Esophagus (tissue), 2 donors: Measurements from ENCODE around the gene HSPA5. TPM values are rescaled to one million over a fixed set of nuclear protein-coding genes. Genes with fewer than 3 reads are reported as not detected.
"Not testable (repeated sequence)": the region's sequence is repeated elsewhere in the genome, so short reads cannot be mapped to it uniquely, and the experiment has no call there.

ENCODE experiments used
- H3K27ac ChIP-seq, 2 donors: one replicate each; pipeline ENCODE4 v1.5.1; 2013; ENCODE audit warnings: low read depth in 2 of 2, mild to moderate bottlenecking in 2 of 2, inconsistent platforms in 1 of 2, low read length in 1 of 2, moderate library complexity in 1 of 2
- H3K27me3 ChIP-seq, 2 donors: one replicate each; pipeline ENCODE4 v1.6.1; 2013; ENCODE audit warnings: low read length in 2 of 2, control low read depth in 1 of 2, mild to moderate bottlenecking in 1 of 2; ENCODE audit not compliant: insufficient read depth in 2 of 2, control insufficient read depth in 1 of 2
- H3K36me3 ChIP-seq, 2 donors: one replicate each; pipeline ENCODE4 v1.6.1; 2013; ENCODE audit warnings: low read length in 1 of 2; ENCODE audit not compliant: control insufficient read depth in 2 of 2, insufficient read depth in 2 of 2
- H3K4me1 ChIP-seq, 2 donors: one replicate each; pipeline ENCODE4 v1.6.1; 2013; ENCODE audit warnings: low read length in 1 of 2; ENCODE audit not compliant: control insufficient read depth in 2 of 2, insufficient read depth in 2 of 2
- H3K4me3 ChIP-seq, 2 donors: one replicate each; pipeline ENCODE4 v1.5.1; 2013; ENCODE audit warnings: low read length in 2 of 2, mild to moderate bottlenecking in 2 of 2, low read depth in 1 of 2, moderate library complexity in 1 of 2
- H3K9me3 ChIP-seq, 2 donors: one replicate each; pipeline ENCODE4 v1.6.1; 2013; ENCODE audit warnings: mild to moderate bottlenecking in 2 of 2, low read depth in 1 of 2, low read length in 1 of 2, moderate library complexity in 1 of 2; ENCODE audit not compliant: control insufficient read depth in 2 of 2, insufficient read depth in 1 of 2
- whole genome bisulfite sequencing, 2 donors: extraction: QIAGEN DNeasy Blood & Tissue Kit; methylation state at CpG; one replicate each; pipeline ENCODE4 v1.1.7; 2013; 5-methylcytosine and 5-hydroxymethylcytosine counted together
- polyA plus RNA-seq, 2 donors: library from polyadenylated mRNA; stranded (reverse); fragments of 200-250 nt; gene quantifications; one replicate each; pipeline ENCODE4 v1.2.3, GENCODE V29; 2013
- donor health status: healthy with polysubstance abuse.
- donor health status: Bipolar disorder and iron deficiency.

The HSPA5 gene
- polyA plus RNA-seq, 2 donors, result 63.8 to 138 TPM

DNA sequence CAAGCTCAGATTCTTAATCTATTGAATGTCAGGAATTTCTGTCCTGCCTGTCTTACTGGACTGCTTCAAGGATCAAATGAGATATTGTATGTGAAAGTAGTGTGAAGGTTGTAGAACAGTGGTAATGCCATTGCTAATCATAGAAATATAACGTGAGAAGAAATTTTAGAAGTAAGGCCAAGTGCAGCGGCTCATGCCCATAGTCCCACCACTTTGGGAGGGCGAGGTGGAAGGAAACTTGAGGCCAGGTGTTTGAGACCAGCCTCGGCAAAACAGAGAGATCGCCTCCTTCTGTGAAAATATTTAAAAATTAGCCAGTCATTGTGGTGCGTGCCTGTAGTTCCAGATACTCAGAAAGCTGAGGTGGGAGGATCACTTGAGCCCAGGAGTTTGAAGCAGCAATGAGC lies 5.1 kb upstream of the HSPA5 start:
- no peaks in the 10 kb centered on the region for H3K27me3 ChIP-seq
- H3K4me3 ChIP-seq, result no peak overlapping the region
- no peaks in the 10 kb centered on the region for H3K36me3 ChIP-seq
- 86% methylated on average over 6 of the region's 6 CpGs for WGBS, 2 donors
- no peak overlapping the region for H3K27ac ChIP-seq
- no peaks in the 10 kb centered on the region for H3K4me1 ChIP-seq
- H3K9me3 ChIP-seq, result no peaks in the 10 kb centered on the region

DNA sequence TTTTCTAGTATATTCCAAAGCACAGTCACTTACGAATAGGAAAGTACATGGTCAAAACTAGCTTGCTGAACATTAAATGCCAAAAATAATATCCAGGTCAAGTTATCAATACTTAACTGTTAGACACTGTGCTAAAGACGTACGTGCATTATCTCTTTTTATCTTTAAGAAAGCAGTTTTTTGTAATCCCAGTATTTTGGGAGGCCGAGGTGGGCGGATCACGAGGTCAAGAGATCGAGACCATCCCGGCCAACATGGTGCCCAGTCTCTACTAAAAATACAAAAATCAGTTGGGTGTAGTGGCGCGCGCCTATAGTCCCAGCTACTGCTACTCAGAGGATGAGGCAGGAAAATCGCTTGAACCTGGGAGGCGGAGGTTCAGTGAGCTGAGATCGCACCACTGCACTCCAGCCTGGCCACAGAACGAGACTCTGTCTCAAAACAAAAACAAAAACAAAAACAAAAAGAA lies 2.7 kb upstream of the HSPA5 start:
- H3K27me3 ChIP-seq, result no peaks in the 10 kb centered on the region
- WGBS, 2 donors, result 94 to 95% methylated on average over 15 of the region's 15 CpGs
- H3K36me3 ChIP-seq, result peaks cover 0 to 2% of the 10 kb centered on the region in 2 donors
- H3K4me1 ChIP-seq, result peaks cover 0 to 2% of the 10 kb centered on the region in 2 donors
- no peaks in the 10 kb centered on the region for H3K9me3 ChIP-seq
- no peak overlapping the region for H3K27ac ChIP-seq
- H3K4me3 ChIP-seq, result no peak overlapping the region

GRCh38 chr9:125241863-125242739 lies 958 bp upstream of the HSPA5 start:
- Histone ChIP-seq H3K27ac (peak overlapping the region; percentile 97 to 98), H3K9me3 (no peaks in the 10 kb centered on the region), H3K27me3 (no peaks in the 10 kb centered on the region), H3K4me1 (peaks cover 0 to 2% of the 10 kb centered on the region in 2 donors), H3K4me3 (peak overlapping the region; percentile 77 to 81), H3K36me3 (peaks cover 0 to 4% of the 10 kb centered on the region in 2 donors)
- 20 to 21% methylated on average over 27 of the region's 27 CpGs for WGBS, 2 donors

- peak overlapping the region; percentile 85 to 98 for H3K4me3 ChIP-seq
- peak overlapping the region; percentile 88 to 97 for H3K27ac ChIP-seq
- WGBS, 2 donors, result 0% methylated on average over 33 of the region's 33 CpGs
- H3K4me1 ChIP-seq, result peaks cover 0 to 2% of the 10 kb centered on the region in 2 donors
- H3K36me3 ChIP-seq, result peaks cover 3 to 4% of the 10 kb centered on the region in 2 donors
- no peaks in the 10 kb centered on the region for H3K9me3 ChIP-seq
- no peaks in the 10 kb centered on the region for H3K27me3 ChIP-seq
Observed at GRCh38 chr9:125240649-125240999, 519 bp downstream of the HSPA5 start.

- Histone ChIP-seq H3K4me1 (peaks cover 0 to 2% of the 10 kb centered on the region in 2 donors), H3K9me3 (no peaks in the 10 kb centered on the region), H3K36me3 (peaks cover 4% of the 10 kb centered on the region in 2 donors), H3K27ac (peak overlapping the region in 1 of 2 donors; percentile 97), H3K4me3 (peak overlapping the region; percentile 85 to 98), H3K27me3 (no peaks in the 10 kb centered on the region)
- 13 to 14% methylated on average over 8 of the region's 8 CpGs for WGBS, 2 donors
Observed at GRCh38 chr9:125239631-125240597, 1.2 kb downstream of the HSPA5 start.

- Histone ChIP-seq H3K36me3 (peaks cover 4% of the 10 kb centered on the region in 2 donors), H3K27me3 (no peaks in the 10 kb centered on the region), H3K27ac (no peak overlapping the region), H3K9me3 (no peaks in the 10 kb centered on the region), H3K4me3 (peak overlapping the region in 1 of 2 donors; percentile 85), H3K4me1 (peaks cover 0 to 2% of the 10 kb centered on the region in 2 donors)
- WGBS, 2 donors, result 73 to 86% methylated on average over 14 of the region's 14 CpGs
Observed at GRCh38 chr9:125238915-125239446, 2.2 kb downstream of the HSPA5 start.

DNA sequence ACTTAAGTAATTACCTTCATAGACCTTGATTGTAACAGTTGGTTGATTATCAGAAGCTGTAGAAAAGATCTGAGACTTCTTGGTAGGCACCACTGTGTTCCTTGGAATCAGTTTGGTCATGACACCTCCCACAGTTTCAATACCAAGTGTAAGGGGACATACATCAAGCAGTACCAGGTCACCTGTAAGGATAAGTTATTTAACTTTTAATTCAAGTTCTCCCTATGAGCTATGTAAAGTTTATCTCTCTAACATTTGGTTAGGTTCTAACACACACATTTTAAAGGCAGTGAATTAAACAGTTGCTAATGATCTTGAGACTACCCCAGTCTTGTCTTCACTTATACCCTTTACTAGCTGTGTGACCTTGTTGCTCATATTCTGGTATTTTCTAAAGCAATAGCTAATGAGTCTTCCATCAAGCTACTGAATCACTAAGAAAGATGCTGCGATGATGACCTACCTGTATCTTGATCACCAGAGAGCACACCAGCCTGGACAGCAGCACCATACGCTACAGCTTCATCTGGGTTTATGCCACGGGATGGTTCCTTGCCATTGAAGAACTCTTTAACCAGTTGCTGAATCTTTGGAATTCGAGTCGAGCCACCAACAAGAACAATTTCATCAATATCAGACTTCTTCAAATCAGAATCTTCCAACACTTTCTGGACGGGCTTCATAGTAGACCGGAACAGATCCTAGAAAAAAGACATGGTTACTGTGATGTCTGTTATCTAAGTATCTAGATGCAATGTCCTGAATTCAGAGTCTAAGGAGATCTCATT lies 2.8 kb downstream of the HSPA5 start:
- 76 to 84% methylated on average over 7 of the region's 7 CpGs for WGBS, 2 donors
- peak overlapping the region; percentile 1 to 85 for H3K4me3 ChIP-seq
- no peaks in the 10 kb centered on the region for H3K27me3 ChIP-seq
- H3K27ac ChIP-seq, result no peak overlapping the region
- H3K9me3 ChIP-seq, result no peaks in the 10 kb centered on the region
- peaks cover 0 to 2% of the 10 kb centered on the region in 2 donors for H3K4me1 ChIP-seq
- peaks cover 4% of the 10 kb centered on the region in 2 donors for H3K36me3 ChIP-seq

DNA sequence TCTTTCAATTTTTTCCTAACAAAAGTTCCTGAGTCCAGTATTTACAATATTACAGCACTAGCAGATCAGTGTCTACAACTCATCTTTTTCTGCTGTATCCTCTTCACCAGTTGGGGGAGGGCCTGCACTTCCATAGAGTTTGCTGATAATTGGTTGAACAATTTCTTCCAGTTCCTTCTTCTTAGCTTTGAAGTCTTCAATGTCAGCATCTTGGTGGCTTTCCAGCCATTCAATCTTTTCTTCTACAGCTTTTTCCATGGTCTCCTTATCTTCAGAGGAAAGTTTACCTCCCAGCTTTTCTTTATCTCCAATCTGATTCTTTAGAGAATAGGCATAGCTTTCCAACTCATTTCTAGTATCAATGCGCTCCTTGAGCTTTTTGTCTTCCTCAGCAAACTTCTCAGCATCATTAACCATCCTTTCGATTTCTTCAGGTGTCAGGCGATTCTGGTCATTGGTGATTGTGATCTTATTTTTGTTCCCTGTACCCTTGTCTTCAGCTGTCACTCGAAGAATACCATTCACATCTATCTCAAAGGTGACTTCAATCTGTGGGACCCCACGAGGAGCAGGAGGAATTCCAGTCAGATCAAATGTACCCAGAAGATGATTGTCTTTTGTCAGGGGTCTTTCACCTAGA lies 4.5 kb downstream of the HSPA5 start:
- H3K4me3 ChIP-seq, result peak overlapping the region in 1 of 2 donors; percentile 18
- H3K27ac ChIP-seq, H3K4me1 ChIP-seq, H3K36me3 ChIP-seq, H3K27me3 ChIP-seq, H3K9me3 ChIP-seq: not testable (repeated sequence)
- WGBS, 2 donors, result 56 to 78% methylated on average over 5 of the region's 5 CpGs
